ENCODE results near the gene DCTN1.

- TF ChIP-seq POLR2AphosphoS5 (IDR thresholded peaks at IDR 0.05; ENCODE audit: low read depth, low read length) (no peak), PAX5 (IDR thresholded peaks at IDR 0.05; ENCODE audit: insufficient read depth, low read length, severe bottlenecking) (no peak)
These were observed 21.8 kb upstream of the DCTN1 start for GRCh38 chr2:74401891-74402290.
